Fibroblast of lung (primary cell): ENCODE data around the gene RGS5. TPM values are rescaled to one million over a fixed set of nuclear protein-coding genes. Genes with fewer than 3 reads are reported as not detected.
A peak's percentile ranks its signal among the peaks of the same experiment; 100 is the strongest.
"Not testable (repeated sequence)": the region's sequence is repeated elsewhere in the genome, so short reads cannot be mapped to it uniquely, and the experiment has no call there.

ENCODE experiments used
- DNase-seq, 2 donors: peaks; one replicate each; pipeline versions ENCODE4 v3.0.0 to v3.0.0-alpha.2; 2010; ENCODE audit warnings: low read depth in 2 of 2
- H2AFZ ChIP-seq: 2 replicates; pipeline ENCODE4 v1.5.1; 2012; ENCODE audit warnings: low read length, control low read depth, inconsistent platforms
- H3K27ac ChIP-seq: 2 replicates; pipeline ENCODE4 v1.5.1; 2011; ENCODE audit warnings: low read length, control low read depth; ENCODE audit not compliant: insufficient read depth
- H3K27me3 ChIP-seq: 2 replicates; pipeline ENCODE4 v1.5.1; 2011; ENCODE audit warnings: mild to moderate bottlenecking, low read length; ENCODE audit not compliant: control insufficient read depth, insufficient read depth
- H3K36me3 ChIP-seq: 2 replicates; pipeline ENCODE4 v1.5.1; 2011; ENCODE audit warnings: low read length; ENCODE audit not compliant: control insufficient read depth, insufficient read depth
- H3K4me1 ChIP-seq: 2 replicates; pipeline ENCODE4 v1.5.1; 2011; ENCODE audit warnings: low read length; ENCODE audit not compliant: control insufficient read depth, insufficient read depth; ENCODE audit errors: extremely low read depth
- H3K4me2 ChIP-seq: 2 replicates; pipeline ENCODE4 v1.5.1; 2011; ENCODE audit warnings: low read length, control low read depth; ENCODE audit not compliant: insufficient read depth; ENCODE audit errors: extremely low read depth
- H3K4me3 ChIP-seq, 4 experiments: fragments of 200-600 bp in 1 of 4; sonication (generic) in 1 of 4; replicated peaks in 1 of 4; 2 replicates each; pipeline ENCODE4 v1.5.1; 2011 to 2016; ENCODE audit warnings: low read length in 4 of 4, low read depth in 3 of 4, mild to moderate bottlenecking in 3 of 4, control low read depth in 2 of 4, inconsistent platforms in 1 of 4, mixed read lengths in 1 of 4; ENCODE audit not compliant: insufficient read depth in 1 of 4; ENCODE audit errors: control extremely low read depth in 1 of 4
- H3K79me2 ChIP-seq: 2 replicates; pipeline ENCODE4 v1.5.1; 2012; ENCODE audit warnings: mild to moderate bottlenecking, low read length, inconsistent platforms; ENCODE audit not compliant: control insufficient read depth, insufficient read depth
- H3K9ac ChIP-seq: 2 replicates; pipeline ENCODE4 v1.5.1; 2011; ENCODE audit warnings: mild to moderate bottlenecking, low read length, control low read depth; ENCODE audit not compliant: insufficient read depth
- H3K9me3 ChIP-seq: 2 replicates; pipeline ENCODE4 v1.5.1; 2012; ENCODE audit warnings: low read depth, low read length; ENCODE audit not compliant: control insufficient read depth, insufficient read depth
- H4K20me1 ChIP-seq: 2 replicates; pipeline ENCODE4 v1.5.1; 2011; ENCODE audit warnings: low read length; ENCODE audit not compliant: control insufficient read depth, insufficient read depth; ENCODE audit errors: extremely low read depth
- EZH2 ChIP-seq: IDR thresholded peaks from 2 replicates; pipeline ENCODE4 v1.5.1; 2012; ENCODE audit warnings: low read length, control low read depth, mild to moderate bottlenecking; ENCODE audit errors: missing control alignments
- polyA plus RNA-seq, 2 donors: library from polyadenylated mRNA; depleted of rRNA in 1 of 2; stranded (reverse) in 1 of 2; unstranded in 1 of 2; fragments of >200 nt; gene quantifications; 2 replicates each; pipeline ENCODE4 v1.2.1, GENCODE V29; 2011 to 2012; ENCODE audit warnings: missing spikeins in 1 of 2
- total RNA-seq: library from RNA; depleted of rRNA; stranded (reverse); fragments of >200 nt; gene quantifications from 2 replicates; pipeline ENCODE4 v1.2.1, GENCODE V29; 2014
- TF ChIP-seq, protein P1 (sequence below), 2 donors: IDR thresholded peaks in 1 of 2; conservative IDR thresholded peaks in 1 of 2; 1 replicate in 1 of 2; 2 replicates in 1 of 2; pipeline ENCODE4 v1.5.1; 2011 to 2012; ENCODE audit warnings: low read length in 2 of 2, control low read depth in 1 of 2, inconsistent platforms in 1 of 2, low read depth in 1 of 2, mild to moderate bottlenecking in 1 of 2

The RGS5 gene
- total and polyA plus RNA-seq, 2 donors (not counting 1 experiment from before 2014, with no cell fraction given): 6.6 to 12.3 TPM

DNA sequence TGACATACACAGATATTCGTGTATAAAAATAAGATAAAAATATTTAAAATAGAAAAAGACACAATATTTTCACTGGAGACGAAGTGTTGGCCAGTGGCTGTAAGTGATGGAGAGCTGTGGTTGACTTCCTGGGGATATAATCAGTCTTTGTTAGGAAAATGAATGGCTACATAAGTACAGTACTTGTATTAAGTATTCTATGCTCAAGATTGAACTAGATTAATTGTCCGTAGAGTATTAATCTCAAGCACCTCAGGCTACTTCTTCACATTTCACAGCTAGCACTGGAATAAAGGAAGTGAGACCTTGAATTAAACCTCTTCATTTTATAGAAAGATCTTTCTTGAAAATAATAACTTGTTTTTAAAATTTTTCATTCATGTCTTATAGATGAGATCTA is 39.0 kb upstream of the RGS5 start:
- Histone ChIP-seq H4K20me1 (no peaks in the 10 kb centered on the region), H3K4me1 (no peaks in the 10 kb centered on the region), H3K9me3 (no peaks in the 10 kb centered on the region), H3K4me3 (no peak overlapping the region), H3K4me2 (no peak overlapping the region), H3K36me3 (no peaks in the 10 kb centered on the region), H2AFZ (no peak overlapping the region), H3K79me2 (no peaks in the 10 kb centered on the region), H3K9ac (no peak overlapping the region), H3K27ac (no peak overlapping the region), H3K27me3 (no peaks in the 10 kb centered on the region)
- no peak for TF ChIP-seq EZH2
- TF ChIP-seq, protein P1, sequence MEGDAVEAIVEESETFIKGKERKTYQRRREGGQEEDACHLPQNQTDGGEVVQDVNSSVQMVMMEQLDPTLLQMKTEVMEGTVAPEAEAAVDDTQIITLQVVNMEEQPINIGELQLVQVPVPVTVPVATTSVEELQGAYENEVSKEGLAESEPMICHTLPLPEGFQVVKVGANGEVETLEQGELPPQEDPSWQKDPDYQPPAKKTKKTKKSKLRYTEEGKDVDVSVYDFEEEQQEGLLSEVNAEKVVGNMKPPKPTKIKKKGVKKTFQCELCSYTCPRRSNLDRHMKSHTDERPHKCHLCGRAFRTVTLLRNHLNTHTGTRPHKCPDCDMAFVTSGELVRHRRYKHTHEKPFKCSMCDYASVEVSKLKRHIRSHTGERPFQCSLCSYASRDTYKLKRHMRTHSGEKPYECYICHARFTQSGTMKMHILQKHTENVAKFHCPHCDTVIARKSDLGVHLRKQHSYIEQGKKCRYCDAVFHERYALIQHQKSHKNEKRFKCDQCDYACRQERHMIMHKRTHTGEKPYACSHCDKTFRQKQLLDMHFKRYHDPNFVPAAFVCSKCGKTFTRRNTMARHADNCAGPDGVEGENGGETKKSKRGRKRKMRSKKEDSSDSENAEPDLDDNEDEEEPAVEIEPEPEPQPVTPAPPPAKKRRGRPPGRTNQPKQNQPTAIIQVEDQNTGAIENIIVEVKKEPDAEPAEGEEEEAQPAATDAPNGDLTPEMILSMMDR (conservative IDR thresholded peaks at IDR 0.05 in 1 of 2, IDR thresholded peaks at IDR 0.05 in 1 of 2; ENCODE audit: low read depth in 1 of 2, low read length in 2 of 2): no peak
- no peak for DNase-seq

DNA sequence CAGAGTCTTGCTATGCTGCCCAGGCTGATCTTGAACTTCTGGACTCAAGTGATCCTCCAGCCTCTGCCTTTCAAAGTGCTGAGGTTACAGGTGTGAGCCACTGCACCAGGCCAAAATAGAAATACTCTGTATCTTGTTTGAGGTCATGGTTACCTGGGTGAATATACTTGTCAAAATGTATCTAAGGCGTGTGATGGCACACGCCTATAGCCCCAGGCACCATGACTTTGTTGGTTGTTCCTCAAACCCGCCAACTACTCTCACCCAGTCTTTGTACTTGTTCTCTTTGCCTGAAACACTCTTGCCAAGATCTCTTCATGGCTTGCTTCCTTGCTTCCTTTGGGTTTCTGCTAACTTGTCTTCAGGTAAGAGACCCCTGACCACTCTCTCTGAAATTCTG is 38.0 kb upstream of the RGS5 start:
- Histone ChIP-seq H3K79me2 (no peaks in the 10 kb centered on the region), H3K4me1 (no peaks in the 10 kb centered on the region), H3K4me3 (no peak overlapping the region)

DNA sequence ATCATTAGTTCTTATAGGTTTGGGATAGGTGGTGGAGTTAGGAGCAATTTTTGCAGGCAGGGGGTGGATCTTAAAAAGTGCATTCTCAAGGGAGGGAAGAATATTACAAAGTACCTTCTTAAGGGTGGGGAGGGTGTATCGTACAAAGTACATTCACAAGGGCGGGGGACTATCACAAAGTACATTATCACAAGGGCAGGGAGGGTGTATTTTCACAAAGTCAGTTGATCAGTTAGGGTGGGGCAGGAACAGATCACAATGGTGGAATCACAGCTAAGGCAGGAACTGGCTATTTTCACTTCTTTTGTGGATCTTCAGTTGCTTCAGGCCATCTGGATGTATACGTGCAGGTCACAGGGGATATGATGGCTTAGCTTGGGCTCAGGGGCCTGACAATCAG is 30.9 kb upstream of the RGS5 start:
- not testable (repeated sequence) for H3K27ac ChIP-seq, H3K9me3 ChIP-seq, H2AFZ ChIP-seq, H3K4me2 ChIP-seq, H3K4me3 ChIP-seq, H3K4me1 ChIP-seq, H3K36me3 ChIP-seq, H4K20me1 ChIP-seq, H3K9ac ChIP-seq, DNase-seq, H3K79me2 ChIP-seq, H3K27me3 ChIP-seq

More for the DNA sequence above, 38.0 kb upstream of the RGS5 start:
- no peaks in the 10 kb centered on the region for H3K27me3 ChIP-seq
- H3K36me3 ChIP-seq: no peaks in the 10 kb centered on the region
- H3K4me2 ChIP-seq: no peak overlapping the region
- H3K27ac ChIP-seq: no peak overlapping the region
- DNase-seq: no peak
- H3K9ac ChIP-seq: no peak overlapping the region
- TF ChIP-seq EZH2: no peak
- TF ChIP-seq, protein P1 (conservative IDR thresholded peaks at IDR 0.05 in 1 of 2, IDR thresholded peaks at IDR 0.05 in 1 of 2; ENCODE audit: low read depth in 1 of 2, low read length in 2 of 2): no peak
- H2AFZ ChIP-seq: no peak overlapping the region
- H4K20me1 ChIP-seq: no peaks in the 10 kb centered on the region
- no peaks in the 10 kb centered on the region for H3K9me3 ChIP-seq

- TF ChIP-seq, protein P1 (conservative IDR thresholded peaks at IDR 0.05 in 1 of 2, IDR thresholded peaks at IDR 0.05 in 1 of 2; ENCODE audit: low read depth in 1 of 2, low read length in 2 of 2): no peak
- no peak for TF ChIP-seq EZH2
- no peaks in the 10 kb centered on the region for H3K9me3 ChIP-seq
- H2AFZ ChIP-seq: no peak overlapping the region
- peak overlapping the region; percentile 25 for H3K4me2 ChIP-seq
- no peak overlapping the region for H3K4me3 ChIP-seq
- H4K20me1 ChIP-seq: no peaks in the 10 kb centered on the region
- no peaks in the 10 kb centered on the region for H3K4me1 ChIP-seq
- no peak overlapping the region for H3K9ac ChIP-seq
- DNase-seq: peak; percentile 58 to 77
- no peaks in the 10 kb centered on the region for H3K79me2 ChIP-seq
- no peaks in the 10 kb centered on the region for H3K27me3 ChIP-seq
- no peaks in the 10 kb centered on the region for H3K36me3 ChIP-seq
- H3K27ac ChIP-seq: no peak overlapping the region
Measured at GRCh38 chr1:163231385-163231784, 28.7 kb upstream of the RGS5 start.
